Left ventricle myocardium inferior (tissue), 1 donor: ENCODE data around the gene ZNF417. TPM values are rescaled to one million over a fixed set of nuclear protein-coding genes. Genes with fewer than 3 reads are reported as not detected.
"Not testable (repeated sequence)": the region's sequence is repeated elsewhere in the genome, so short reads cannot be mapped to it uniquely, and the experiment has no call there.

ENCODE experiments used
- DNase-seq: peaks from one replicate; pipeline ENCODE4 v3.0.0-alpha.2; 2020
- H3K27ac ChIP-seq: fragments of 200-600 bp; replicated peaks from 2 replicates; pipeline ENCODE4 v1.8.0; 2021
- H3K27me3 ChIP-seq: fragments of 200-600 bp; 2 replicates; pipeline ENCODE4 v1.8.0; 2021; ENCODE audit warnings: low read depth
- H3K36me3 ChIP-seq: fragments of 200-600 bp; 2 replicates; pipeline ENCODE4 v1.8.0; 2021
- H3K4me1 ChIP-seq: fragments of 200-600 bp; 2 replicates; pipeline ENCODE4 v1.8.0; 2021
- H3K4me3 ChIP-seq: fragments of 200-600 bp; 2 replicates; pipeline ENCODE4 v1.8.0; 2021; ENCODE audit warnings: mild to moderate bottlenecking, moderate library complexity
- H3K9me3 ChIP-seq: fragments of 200-600 bp; replicated peaks from 2 replicates; pipeline ENCODE4 v1.8.0; 2021
- intact Hi-C: fragments of 100-400 bp; cut with micrococcal nuclease; formaldehyde crosslinking; loops from one replicate; pipeline ENCODE4 v1.11.0; 2022
- total RNA-seq: library from RNA; stranded (reverse); fragmentation: NEBNext Ultra II Directional; extraction: Animal tissue kit (Norgen Biotek cat#: 25700); gene quantifications from one replicate; pipeline ENCODE4 v1.2.1, GENCODE V29; 2021
- TF ChIP-seq, protein P1 (sequence below): fragments of 200-600 bp; IDR thresholded peaks from 2 replicates; pipeline ENCODE4 v1.8.0; 2021; ENCODE audit warnings: antibody characterized with exemption, mild to moderate bottlenecking, borderline replicate concordance
- donor health status: DM: no; HTN: yes; CAD: no; lungs with severe emphysema.

Gene ZNF417
- total RNA-seq, 1 donor from 2014 or later = 10.6 TPM

DNA sequence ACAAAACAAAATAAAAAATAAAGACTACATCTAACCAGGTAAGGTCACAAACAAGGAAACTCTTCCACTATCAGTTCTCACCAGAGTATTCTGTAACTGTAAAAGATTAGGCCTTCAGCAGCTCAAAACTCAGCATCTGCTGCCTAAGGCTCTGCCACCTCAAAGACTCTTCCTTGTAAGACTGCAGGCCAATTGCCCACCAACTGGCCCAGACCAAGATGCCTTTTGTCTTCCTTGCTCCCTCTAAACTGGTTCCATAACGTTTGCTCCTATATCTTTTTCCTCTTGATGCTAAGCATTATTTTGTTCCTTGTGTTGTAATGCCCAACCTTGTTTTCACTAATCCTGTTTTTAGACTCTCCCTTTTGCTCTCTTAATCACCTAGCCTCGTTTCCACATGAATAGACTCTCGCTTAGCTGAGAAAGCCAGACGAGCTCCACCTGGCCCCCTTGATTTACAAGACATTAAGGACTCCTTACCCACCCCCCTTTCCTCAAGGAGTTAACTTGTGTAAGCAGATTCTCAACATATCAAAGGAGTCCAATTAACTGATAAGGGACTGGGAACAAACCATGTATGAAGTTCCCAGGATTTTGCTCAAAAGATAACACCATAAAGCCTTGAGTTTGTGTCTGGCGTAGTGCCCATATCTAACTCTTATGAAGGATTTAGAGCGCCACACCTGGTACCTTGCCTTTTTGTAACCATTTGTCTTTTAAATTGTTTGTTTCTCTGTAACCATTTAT, 29.0 kb downstream of the ZNF417 start:
- peaks cover 29% of the 10 kb centered on the region for H3K36me3 ChIP-seq
- no peaks in the 10 kb centered on the region for H3K27me3 ChIP-seq
- peak overlapping the region; percentile 79 for H3K4me3 ChIP-seq
- intact Hi-C loops = no loop called here
- DNase-seq = no peak
- H3K27ac ChIP-seq = peak overlapping the region; percentile 85
- peaks cover 43% of the 10 kb centered on the region for H3K4me1 ChIP-seq
- TF ChIP-seq, protein P1, sequence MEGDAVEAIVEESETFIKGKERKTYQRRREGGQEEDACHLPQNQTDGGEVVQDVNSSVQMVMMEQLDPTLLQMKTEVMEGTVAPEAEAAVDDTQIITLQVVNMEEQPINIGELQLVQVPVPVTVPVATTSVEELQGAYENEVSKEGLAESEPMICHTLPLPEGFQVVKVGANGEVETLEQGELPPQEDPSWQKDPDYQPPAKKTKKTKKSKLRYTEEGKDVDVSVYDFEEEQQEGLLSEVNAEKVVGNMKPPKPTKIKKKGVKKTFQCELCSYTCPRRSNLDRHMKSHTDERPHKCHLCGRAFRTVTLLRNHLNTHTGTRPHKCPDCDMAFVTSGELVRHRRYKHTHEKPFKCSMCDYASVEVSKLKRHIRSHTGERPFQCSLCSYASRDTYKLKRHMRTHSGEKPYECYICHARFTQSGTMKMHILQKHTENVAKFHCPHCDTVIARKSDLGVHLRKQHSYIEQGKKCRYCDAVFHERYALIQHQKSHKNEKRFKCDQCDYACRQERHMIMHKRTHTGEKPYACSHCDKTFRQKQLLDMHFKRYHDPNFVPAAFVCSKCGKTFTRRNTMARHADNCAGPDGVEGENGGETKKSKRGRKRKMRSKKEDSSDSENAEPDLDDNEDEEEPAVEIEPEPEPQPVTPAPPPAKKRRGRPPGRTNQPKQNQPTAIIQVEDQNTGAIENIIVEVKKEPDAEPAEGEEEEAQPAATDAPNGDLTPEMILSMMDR = no peak
- H3K9me3 ChIP-seq = peaks cover 19% of the 10 kb centered on the region

- TF ChIP-seq, protein P1 = no peak
- H3K27ac ChIP-seq = peak overlapping the region; percentile 24
- intact Hi-C loops = no loop called here
These were observed 30.3 kb downstream of the ZNF417 start for GRCh38 chr19:57886046-57886445.

DNA sequence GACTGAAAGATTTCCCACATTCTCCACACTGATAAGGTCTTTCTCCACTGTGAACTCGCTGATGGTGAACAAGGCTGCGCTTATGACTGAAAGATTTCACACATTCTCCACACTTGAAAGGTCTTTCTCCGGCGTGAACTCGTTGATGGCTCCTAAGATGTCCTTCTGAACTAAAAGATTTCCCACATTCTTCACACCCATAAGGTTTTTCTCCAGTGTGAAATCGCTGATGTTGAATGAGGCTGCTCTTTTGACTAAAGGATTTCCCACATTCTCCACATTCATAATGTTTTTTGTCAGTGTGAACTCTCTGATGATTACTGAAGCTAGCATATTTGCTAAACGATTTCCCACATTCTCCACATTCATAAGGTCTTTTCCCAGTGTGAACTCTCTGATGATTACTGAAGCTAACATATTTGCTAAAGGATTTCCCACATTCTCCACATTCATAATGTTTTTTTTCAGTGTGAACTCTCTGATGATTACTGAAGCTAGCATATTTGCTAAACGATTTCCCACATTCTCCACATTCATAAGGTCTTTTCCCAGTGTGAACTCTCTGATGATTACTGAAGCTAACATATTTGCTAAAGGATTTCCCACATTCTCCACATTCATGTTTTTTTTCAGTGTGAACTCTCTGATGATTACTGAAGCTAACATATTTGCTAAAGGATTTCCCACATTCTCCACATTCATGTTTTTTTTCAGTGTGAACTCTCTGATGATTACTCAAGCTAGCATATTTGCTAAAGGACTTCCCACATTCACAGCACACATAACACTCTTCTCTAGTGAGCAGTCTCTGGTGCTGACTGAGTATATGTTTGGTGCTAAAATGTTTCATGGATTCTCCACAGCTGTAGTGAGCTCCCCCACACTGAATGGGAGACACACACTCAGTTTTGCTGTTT, 42.3 kb downstream of the ZNF417 start:
- DNase-seq, H3K4me1 ChIP-seq, H3K27me3 ChIP-seq, H3K27ac ChIP-seq, H3K4me3 ChIP-seq, intact Hi-C loops: not testable (repeated sequence)
- Histone ChIP-seq H3K9me3 (peaks cover 94% of the 10 kb centered on the region), H3K36me3 (peaks cover 75% of the 10 kb centered on the region)

More at GRCh38 chr19:57886046-57886445, 30.3 kb downstream of the ZNF417 start:
- peaks cover 19% of the 10 kb centered on the region for H3K9me3 ChIP-seq
- DNase-seq = no peak
- H3K27me3 ChIP-seq = no peaks in the 10 kb centered on the region
- no peak overlapping the region for H3K4me3 ChIP-seq
- H3K36me3 ChIP-seq = peaks cover 29% of the 10 kb centered on the region
- peaks cover 43% of the 10 kb centered on the region for H3K4me1 ChIP-seq

- TF ChIP-seq, protein P1 = no peak
- H3K9me3 ChIP-seq = peaks cover 97% of the 10 kb centered on the region
- H3K4me3 ChIP-seq = no peak overlapping the region
These were observed 43.9 kb downstream of the ZNF417 start for GRCh38 chr19:57872450-57872849.

DNA sequence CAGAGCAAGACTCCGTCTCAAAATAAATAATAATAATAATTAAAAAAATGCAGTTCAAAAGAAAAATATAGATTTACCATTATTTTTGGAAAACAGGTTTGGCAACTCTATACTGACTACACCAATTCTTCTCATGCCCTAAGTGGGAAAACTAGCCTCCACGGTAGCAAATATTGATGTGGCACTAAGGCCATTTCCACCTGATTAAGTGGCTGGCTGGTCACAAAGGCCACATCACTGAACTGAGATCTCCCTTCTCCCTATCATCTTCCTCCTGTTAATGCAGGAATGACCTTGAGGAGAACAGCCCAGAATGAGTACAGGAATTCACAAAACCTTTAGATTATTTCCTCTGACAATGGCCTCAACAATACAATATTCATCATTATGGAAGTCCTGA, 46.2 kb downstream of the ZNF417 start:
- TF ChIP-seq, protein P1 = no peak
- H3K27me3 ChIP-seq = no peaks in the 10 kb centered on the region

More at GRCh38 chr19:57872450-57872849, 43.9 kb downstream of the ZNF417 start:
- no peak overlapping the region for H3K27ac ChIP-seq
- intact Hi-C loops = no loop called here
- peaks cover 77% of the 10 kb centered on the region for H3K36me3 ChIP-seq
- peaks cover 8% of the 10 kb centered on the region for H3K4me1 ChIP-seq
- no peaks in the 10 kb centered on the region for H3K27me3 ChIP-seq
- DNase-seq = no peak

GRCh38 chr19:57869655-57870054, 46.7 kb downstream of the ZNF417 start:
- H3K27me3 ChIP-seq, DNase-seq, H3K4me1 ChIP-seq, H3K27ac ChIP-seq, intact Hi-C loops, H3K4me3 ChIP-seq: not testable (repeated sequence)
- H3K9me3 ChIP-seq = peaks cover 100% of the 10 kb centered on the region
- peaks cover 82% of the 10 kb centered on the region for H3K36me3 ChIP-seq

More for the DNA sequence above, 46.2 kb downstream of the ZNF417 start:
- DNase-seq = no peak
- H3K36me3 ChIP-seq = peaks cover 78% of the 10 kb centered on the region
- intact Hi-C loops = no loop called here
- no peak overlapping the region for H3K4me3 ChIP-seq
- no peak overlapping the region for H3K27ac ChIP-seq
- H3K4me1 ChIP-seq = peaks cover 8% of the 10 kb centered on the region
- H3K9me3 ChIP-seq = peaks cover 97% of the 10 kb centered on the region
